T-helper 1 cell treated with Interleukin-12 subunit alpha and Interleukin-12 subunit beta and Interleukin-4 antibody, amounts not matched to agents 30 μg/mL and 1 μg/mL, for 36 hours (primary cell): ENCODE results near the gene SLC8A1.

Source experiments
- H3K27ac Mint-ChIP-seq: one replicate; pipeline ENCODE4 v1.8.0; 2021; ENCODE audit warnings: mild to moderate bottlenecking, mixed read lengths
- H3K27me3 Mint-ChIP-seq: one replicate; pipeline ENCODE4 v1.8.0; 2021; ENCODE audit warnings: low read depth, mixed read lengths
- H3K36me3 Mint-ChIP-seq: one replicate; pipeline ENCODE4 v1.8.0; 2021; ENCODE audit warnings: low read depth, mixed read lengths
- H3K4me1 Mint-ChIP-seq: one replicate; pipeline ENCODE4 v1.8.0; 2021; ENCODE audit warnings: low read depth, mixed read lengths
- H3K4me3 Mint-ChIP-seq: one replicate; pipeline ENCODE4 v1.8.0; 2021; ENCODE audit warnings: mild to moderate bottlenecking, moderate library complexity, mixed read lengths
- H3K9me3 Mint-ChIP-seq: one replicate; pipeline ENCODE4 v1.8.0; 2021; ENCODE audit warnings: mixed read lengths

The SLC8A1 gene

DNA sequence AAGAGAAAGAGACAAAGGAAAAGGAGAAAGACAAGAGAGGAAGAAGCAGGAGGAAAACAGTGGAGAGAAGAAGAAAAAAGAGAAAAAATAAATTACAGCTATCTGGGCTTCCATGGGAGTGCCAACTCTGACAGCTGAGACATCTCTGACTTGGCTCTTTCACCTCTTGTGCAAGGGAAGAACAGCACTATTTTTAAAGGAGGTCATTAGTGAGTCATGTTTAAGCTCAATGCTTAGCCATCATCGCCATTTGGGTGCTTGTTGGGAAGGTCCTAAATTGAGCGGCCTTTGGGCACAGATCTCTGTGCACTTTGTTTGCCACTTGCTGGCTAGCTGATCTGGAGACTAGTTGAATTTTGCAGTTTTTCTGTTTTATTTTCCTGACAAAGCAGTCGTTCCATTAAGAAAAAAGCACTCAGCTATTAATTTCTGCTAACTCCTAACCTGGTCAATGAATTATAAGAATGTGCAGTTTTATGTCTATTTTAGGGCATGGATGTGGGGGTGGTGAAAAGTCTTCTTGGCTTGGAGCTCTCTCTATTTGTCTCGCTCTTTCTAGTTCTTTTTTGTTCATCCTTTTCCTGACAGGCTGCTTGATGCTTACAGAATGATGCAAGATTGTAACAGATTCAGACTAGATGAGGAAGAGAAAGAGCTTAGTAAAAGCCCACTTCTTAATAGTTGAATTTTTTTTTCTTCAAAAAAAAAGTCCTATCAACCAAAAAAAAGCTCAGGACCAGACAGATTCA is 231.5 kb downstream of the SLC8A1 start:
- H3K4me1 Mint-ChIP-seq, result no peaks in the 10 kb centered on the region
- H3K9me3 Mint-ChIP-seq, result peaks cover 12% of the 10 kb centered on the region
- no peaks in the 10 kb centered on the region for H3K36me3 Mint-ChIP-seq
- no peak overlapping the region for H3K4me3 Mint-ChIP-seq
- no peak overlapping the region for H3K27ac Mint-ChIP-seq
- H3K27me3 Mint-ChIP-seq, result no peaks in the 10 kb centered on the region

DNA sequence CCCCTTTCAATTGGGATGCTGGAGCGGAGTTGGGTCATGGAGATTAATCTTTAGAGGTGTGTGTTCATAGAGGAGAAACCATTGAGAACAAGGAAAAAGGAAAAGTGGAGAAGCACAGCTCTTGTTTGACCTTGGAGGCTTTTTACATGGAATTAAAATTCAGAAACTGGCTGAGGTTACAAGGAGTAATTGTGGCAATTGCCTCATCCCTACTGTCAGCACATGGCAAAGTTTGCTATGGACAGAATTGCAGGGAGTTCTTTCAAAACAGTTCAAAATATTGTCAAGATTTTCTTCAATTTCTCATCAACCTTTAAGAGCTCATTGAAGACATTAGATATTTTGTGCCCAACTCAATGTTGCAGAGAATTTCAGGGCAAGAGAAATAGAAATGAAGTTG is 232.7 kb downstream of the SLC8A1 start:
- Mint-ChIP-seq H3K27me3 (no peaks in the 10 kb centered on the region), H3K36me3 (no peaks in the 10 kb centered on the region), H3K27ac (no peak overlapping the region), H3K9me3 (peaks cover 12% of the 10 kb centered on the region), H3K4me1 (no peaks in the 10 kb centered on the region), H3K4me3 (no peak overlapping the region)

DNA sequence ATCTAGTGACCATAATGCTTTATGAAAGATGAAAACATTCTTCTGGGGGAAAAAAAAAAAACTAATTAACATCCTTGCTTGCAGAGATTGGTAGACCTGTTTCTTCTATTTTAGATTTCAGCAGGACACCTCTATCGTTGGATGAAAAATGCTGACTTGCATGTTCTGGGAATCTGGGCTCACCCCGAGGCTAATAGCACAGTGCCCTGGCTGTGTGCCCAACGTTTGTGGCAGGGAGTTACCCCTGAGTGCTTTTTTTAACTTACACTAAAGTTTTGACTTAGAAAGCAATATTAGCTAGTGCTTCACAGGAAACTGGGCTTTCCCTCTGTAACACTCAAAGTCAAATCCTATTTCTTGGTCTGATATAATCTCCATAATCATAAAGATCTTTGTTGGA is 233.2 kb downstream of the SLC8A1 start:
- H3K9me3 Mint-ChIP-seq, result peaks cover 12% of the 10 kb centered on the region
- H3K4me3 Mint-ChIP-seq, result no peak overlapping the region
- H3K27ac Mint-ChIP-seq, result no peak overlapping the region
- no peaks in the 10 kb centered on the region for H3K36me3 Mint-ChIP-seq
- H3K27me3 Mint-ChIP-seq, result no peaks in the 10 kb centered on the region
- no peaks in the 10 kb centered on the region for H3K4me1 Mint-ChIP-seq

DNA sequence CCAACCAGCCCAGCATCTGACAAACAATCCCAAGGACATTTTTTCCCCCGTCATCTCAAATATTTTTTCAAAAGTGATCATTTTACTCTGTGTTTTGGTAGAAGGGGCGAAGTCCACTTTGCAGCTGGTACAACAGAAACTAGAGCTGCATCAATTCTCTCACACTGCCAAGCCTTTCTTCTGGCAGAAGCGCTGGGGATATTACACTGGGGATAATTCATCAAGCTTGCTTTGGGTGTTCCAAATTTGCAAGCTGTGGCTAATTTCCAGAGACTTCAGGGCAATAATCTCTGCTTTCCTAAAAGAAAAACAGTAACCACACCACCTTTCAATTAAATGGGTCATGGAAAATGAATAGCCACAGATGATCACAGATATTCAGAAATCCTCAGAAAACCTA is 238.3 kb downstream of the SLC8A1 start:
- Mint-ChIP-seq H3K9me3 (peaks cover 3% of the 10 kb centered on the region), H3K4me3 (no peak overlapping the region), H3K4me1 (peaks cover 4% of the 10 kb centered on the region), H3K27me3 (no peaks in the 10 kb centered on the region), H3K27ac (no peak overlapping the region), H3K36me3 (no peaks in the 10 kb centered on the region)

DNA sequence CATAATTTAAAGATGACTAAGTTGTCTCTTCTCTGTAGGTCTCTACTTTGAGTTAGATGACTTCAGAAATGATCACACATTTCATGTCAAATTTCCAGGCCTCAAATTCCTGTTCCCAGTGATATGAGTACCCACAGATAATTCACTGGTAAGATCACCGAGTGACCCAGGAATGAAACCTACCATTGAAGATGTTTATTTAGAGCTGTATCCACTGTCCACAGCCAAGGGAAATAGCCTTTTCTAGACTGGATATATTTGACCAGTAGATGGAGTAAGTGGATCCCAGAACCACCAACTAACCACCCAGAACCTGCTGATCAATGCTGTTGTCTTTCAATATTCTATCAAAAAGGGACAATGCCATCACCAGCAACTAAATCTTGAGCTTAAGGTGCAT is 238.8 kb downstream of the SLC8A1 start:
- Mint-ChIP-seq H3K27ac (no peak overlapping the region), H3K4me3 (no peak overlapping the region), H3K27me3 (no peaks in the 10 kb centered on the region), H3K9me3 (peaks cover 3% of the 10 kb centered on the region), H3K4me1 (peaks cover 4% of the 10 kb centered on the region), H3K36me3 (no peaks in the 10 kb centered on the region)

DNA sequence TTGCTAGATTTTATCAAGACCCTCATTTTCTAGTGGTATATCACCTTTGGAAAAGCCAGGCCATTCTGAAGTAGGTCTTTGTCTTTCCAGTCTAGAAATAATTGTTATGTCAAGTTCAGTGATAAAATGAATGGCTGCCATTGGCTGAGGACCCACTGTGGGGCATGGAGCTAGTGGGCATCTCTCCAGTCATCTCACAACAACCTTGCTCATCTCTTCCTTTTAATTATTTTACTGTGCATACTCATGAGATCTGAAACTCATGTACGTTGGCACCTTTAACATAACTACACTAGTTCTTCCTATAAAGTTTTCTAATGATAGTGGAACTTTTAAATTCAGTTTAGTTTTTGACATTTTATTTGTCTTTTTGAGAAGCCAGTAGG is 240.9 kb downstream of the SLC8A1 start:
- Mint-ChIP-seq H3K36me3 (no peaks in the 10 kb centered on the region), H3K27ac (no peak overlapping the region), H3K27me3 (no peaks in the 10 kb centered on the region), H3K9me3 (peaks cover 3% of the 10 kb centered on the region), H3K4me3 (no peak overlapping the region), H3K4me1 (peaks cover 4% of the 10 kb centered on the region)

DNA sequence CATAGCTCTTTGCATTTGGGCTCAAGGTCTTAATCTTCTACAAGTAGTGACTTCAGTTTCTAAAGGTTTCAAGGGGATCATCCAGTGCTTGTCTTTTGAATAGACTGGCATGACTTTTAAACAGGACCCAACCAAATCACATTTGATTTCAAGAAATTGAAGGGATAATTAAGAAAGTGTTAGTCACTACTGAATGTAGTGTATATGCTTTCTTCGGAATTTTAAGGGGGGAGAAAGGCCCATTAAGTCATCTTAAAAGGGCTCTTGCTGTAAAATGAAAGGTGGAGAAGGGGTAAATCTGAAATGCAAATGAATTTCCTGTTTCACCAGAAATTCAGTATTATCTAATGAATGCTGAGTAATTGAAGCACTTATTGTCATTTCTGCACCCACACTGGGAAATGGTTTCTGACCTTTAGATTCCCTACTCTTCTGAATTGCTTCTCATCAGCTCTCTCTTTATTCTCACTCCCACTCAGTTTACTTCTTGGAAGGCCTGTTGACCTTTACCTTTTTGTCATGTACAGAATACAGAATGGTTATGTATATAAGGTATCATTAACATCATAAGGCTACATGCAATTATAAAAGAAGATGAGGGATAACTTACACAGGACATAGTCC is 241.4 kb downstream of the SLC8A1 start:
- Mint-ChIP-seq H3K9me3 (peaks cover 3% of the 10 kb centered on the region), H3K4me1 (peaks cover 4% of the 10 kb centered on the region), H3K36me3 (peaks cover under 1% of the 10 kb centered on the region), H3K27ac (no peak overlapping the region), H3K27me3 (no peaks in the 10 kb centered on the region), H3K4me3 (no peak overlapping the region)

DNA sequence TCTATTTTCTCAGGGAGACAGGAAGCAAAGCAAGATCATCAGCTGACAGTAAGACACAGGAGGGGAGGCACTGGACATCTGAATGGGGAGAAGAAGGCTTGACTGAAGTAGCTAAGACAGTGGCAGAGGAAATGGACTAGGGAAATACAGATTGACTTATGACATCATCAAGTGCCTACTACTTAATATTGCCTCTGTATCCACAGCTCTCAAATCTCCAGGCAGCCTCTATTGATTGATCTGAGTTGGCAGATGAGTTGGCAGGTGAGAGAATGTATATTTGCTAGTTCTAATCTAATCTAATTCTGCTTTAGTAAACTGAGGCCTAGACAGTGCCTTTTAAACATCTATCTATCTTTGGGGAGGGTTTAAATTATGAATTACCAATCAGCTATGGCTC is 242.1 kb downstream of the SLC8A1 start:
- no peak overlapping the region for H3K4me3 Mint-ChIP-seq
- no peaks in the 10 kb centered on the region for H3K27me3 Mint-ChIP-seq
- H3K27ac Mint-ChIP-seq, result no peak overlapping the region
- peaks cover 3% of the 10 kb centered on the region for H3K9me3 Mint-ChIP-seq
- H3K4me1 Mint-ChIP-seq, result peaks cover 4% of the 10 kb centered on the region
- H3K36me3 Mint-ChIP-seq, result peaks cover 2% of the 10 kb centered on the region

DNA sequence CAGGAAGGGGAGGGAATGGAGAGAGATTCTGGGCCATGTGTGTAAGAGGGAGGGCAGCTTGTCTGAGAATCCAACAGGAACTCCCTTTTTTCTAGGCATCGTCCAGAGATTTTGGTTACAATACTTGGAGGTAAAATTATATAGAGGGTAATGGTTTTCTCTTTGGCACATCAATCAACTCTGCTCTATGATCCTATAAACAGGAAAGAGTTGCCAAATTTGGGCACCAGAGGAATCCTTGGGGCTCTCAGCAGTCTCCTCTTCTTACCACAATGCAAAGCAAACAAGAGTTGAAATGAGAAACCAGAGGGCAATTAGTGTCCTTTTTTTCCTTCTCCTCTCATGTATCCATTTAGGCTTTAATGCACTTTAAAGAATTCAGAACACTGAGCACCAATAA is 243.4 kb downstream of the SLC8A1 start:
- H3K9me3 Mint-ChIP-seq, result peaks cover 3% of the 10 kb centered on the region
- H3K27me3 Mint-ChIP-seq, result no peaks in the 10 kb centered on the region
- H3K36me3 Mint-ChIP-seq, result peaks cover 2% of the 10 kb centered on the region
- peaks cover 4% of the 10 kb centered on the region for H3K4me1 Mint-ChIP-seq
- H3K27ac Mint-ChIP-seq, result no peak overlapping the region
- H3K4me3 Mint-ChIP-seq, result no peak overlapping the region

DNA sequence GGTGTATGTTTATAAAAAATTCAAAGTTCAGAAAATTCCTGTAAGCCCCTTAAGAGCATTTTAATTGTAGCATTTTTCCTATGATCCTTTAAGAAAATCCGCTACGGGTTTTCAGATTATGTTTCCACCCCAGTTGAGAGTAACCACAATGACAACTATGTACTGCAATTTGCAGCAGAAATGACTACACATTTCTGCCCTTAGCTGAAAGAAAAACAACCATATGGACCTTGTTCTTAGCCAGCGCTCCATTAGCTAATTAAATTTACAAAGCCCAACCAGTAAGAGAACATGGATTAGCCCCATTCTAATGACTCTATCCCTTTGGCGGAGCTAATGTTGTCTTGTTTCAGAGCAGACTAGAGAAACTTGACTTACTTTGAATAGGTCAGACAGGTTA is 247.6 kb downstream of the SLC8A1 start:
- H3K4me1 Mint-ChIP-seq, result no peaks in the 10 kb centered on the region
- H3K9me3 Mint-ChIP-seq, result no peaks in the 10 kb centered on the region
- H3K4me3 Mint-ChIP-seq, result no peak overlapping the region
- H3K36me3 Mint-ChIP-seq, result peaks cover 2% of the 10 kb centered on the region
- H3K27ac Mint-ChIP-seq, result no peak overlapping the region
- no peaks in the 10 kb centered on the region for H3K27me3 Mint-ChIP-seq

DNA sequence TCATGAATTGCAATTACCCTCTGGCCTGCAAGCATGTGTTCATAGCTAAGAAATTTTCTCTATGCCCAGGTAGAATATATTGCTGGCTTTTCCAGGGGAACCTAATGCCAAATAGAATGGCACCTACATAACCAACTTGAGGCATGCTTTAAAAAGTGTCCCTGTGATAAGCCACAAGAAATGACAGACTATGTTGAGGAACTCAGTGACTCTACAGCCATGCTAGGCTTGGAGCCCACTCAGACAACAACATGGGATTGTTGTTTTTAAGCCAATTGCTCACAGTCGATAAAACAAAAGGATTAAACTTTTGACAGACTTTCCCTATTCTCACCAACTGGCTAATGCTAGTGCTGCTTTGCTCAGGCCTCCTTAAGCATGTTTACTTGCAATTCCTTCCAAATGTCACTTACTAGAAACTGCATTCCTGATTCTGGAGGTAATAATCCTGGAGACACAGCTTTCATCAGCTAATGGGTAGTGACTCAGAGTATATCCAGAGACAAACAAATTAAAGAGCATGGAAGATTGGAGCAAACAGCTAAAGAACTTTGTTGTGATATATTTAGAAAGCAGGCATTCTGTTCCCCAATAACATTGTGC is 249.0 kb downstream of the SLC8A1 start:
- Mint-ChIP-seq H3K27me3 (no peaks in the 10 kb centered on the region), H3K36me3 (peaks cover 2% of the 10 kb centered on the region), H3K4me1 (no peaks in the 10 kb centered on the region), H3K4me3 (no peak overlapping the region), H3K27ac (no peak overlapping the region), H3K9me3 (no peaks in the 10 kb centered on the region)

DNA sequence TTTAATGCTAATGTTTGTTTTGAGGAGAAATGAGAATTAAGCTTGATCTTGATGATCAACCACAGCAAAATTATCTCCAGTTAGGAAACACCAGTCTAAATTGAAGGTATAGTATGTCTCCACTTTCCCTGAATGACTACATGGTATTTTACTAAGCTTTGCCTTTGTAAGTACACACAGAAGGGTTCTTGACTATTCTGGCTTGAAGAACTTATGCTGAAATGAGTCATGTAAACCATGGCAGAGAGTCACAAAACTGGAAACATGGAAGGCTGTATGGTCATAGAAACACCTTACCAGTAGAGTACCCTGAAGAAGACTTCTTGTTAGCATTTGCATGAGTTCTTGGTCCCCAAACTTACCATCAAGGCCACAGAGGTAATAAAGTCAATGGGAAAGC is 250.5 kb downstream of the SLC8A1 start:
- Mint-ChIP-seq H3K4me1 (no peaks in the 10 kb centered on the region), H3K4me3 (no peak overlapping the region), H3K27me3 (no peaks in the 10 kb centered on the region), H3K36me3 (peaks cover 2% of the 10 kb centered on the region), H3K27ac (no peak overlapping the region), H3K9me3 (no peaks in the 10 kb centered on the region)

DNA sequence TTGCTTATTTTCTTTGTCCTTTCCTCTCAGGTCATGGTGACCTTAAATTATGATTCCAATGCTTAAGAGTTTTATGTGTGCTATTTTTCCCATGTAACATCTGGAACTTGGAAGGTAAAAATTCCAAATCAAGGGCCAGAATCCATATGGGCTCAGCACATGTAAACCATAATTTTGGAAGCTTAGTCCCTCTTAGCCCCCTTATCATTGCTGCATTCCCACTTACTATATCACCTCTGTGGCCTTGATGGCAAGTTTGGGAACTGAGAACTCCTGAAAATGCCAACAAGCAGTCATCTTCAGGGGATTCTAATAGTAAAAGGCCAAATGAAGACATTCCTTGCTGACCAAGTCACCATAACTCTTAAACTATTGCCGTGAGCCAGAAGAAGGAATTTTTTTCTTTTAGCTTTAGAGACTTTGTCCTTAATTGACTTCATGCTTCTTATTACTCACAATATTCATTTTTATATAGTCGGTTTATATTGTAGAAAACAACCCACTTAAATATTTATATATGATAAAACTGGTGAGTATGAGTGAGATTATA is 251.4 kb downstream of the SLC8A1 start:
- no peak overlapping the region for H3K4me3 Mint-ChIP-seq
- H3K27me3 Mint-ChIP-seq, result no peaks in the 10 kb centered on the region
- no peaks in the 10 kb centered on the region for H3K4me1 Mint-ChIP-seq
- peaks cover 2% of the 10 kb centered on the region for H3K36me3 Mint-ChIP-seq
- H3K27ac Mint-ChIP-seq, result no peak overlapping the region
- no peaks in the 10 kb centered on the region for H3K9me3 Mint-ChIP-seq

DNA sequence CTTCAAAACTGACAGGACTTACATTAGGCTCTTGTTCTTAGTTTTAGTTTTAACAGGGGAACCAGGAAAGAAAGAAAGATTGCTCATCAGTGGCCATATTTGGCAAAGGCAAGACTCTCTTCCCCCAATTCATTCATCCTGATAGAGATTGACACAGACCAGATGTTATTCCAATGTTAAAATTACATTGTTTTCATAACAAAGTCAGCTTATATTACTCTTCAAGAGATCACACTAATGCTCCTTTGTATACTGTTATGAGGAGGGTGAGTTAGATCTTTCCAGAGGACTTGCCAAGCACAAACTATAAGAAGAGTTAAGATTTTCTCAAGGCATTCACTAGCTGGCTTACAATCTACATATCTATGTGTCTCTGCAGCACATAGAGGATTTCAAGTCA is 252.1 kb downstream of the SLC8A1 start:
- Mint-ChIP-seq H3K27me3 (no peaks in the 10 kb centered on the region), H3K27ac (no peak overlapping the region), H3K4me3 (no peak overlapping the region), H3K4me1 (no peaks in the 10 kb centered on the region), H3K9me3 (no peaks in the 10 kb centered on the region), H3K36me3 (no peaks in the 10 kb centered on the region)

DNA sequence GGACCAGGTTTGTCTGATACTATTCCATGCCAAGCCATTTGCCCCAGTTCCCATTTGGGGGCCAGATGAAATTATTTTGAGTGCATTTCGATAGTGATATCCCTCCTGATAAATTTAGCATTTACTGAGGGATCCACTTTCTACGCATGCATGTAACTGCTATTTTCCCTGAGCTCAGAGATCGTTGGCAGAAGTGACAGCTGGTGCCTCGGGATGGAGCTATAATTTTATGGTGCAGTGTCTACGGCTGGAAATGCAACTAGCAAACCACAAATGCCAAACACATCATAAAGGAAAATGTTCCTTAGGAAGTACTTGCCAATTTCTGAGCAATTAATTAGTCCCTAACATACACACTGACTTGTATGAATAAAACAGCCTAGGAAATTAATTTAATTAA is 254.8 kb downstream of the SLC8A1 start:
- Mint-ChIP-seq H3K9me3 (no peaks in the 10 kb centered on the region), H3K36me3 (no peaks in the 10 kb centered on the region)

More for the DNA sequence above, 254.8 kb downstream of the SLC8A1 start:
- H3K27me3 Mint-ChIP-seq, result no peaks in the 10 kb centered on the region
- no peak overlapping the region for H3K4me3 Mint-ChIP-seq
- H3K4me1 Mint-ChIP-seq, result no peaks in the 10 kb centered on the region
- H3K27ac Mint-ChIP-seq, result no peak overlapping the region
